Peyer's patch (tissue), 4 donors: ENCODE measurements around the gene CLEC20A. TPM values are rescaled to one million over a fixed set of nuclear protein-coding genes. Genes with fewer than 3 reads are reported as not detected.

Source experiments
- DNase-seq, 3 donors: peaks; one replicate each; pipeline ENCODE4 v3.0.0-alpha.2; 2017 to 2019
- H3K27ac ChIP-seq, 4 donors: fragments of 200-600 bp; sonication (generic); one replicate each; pipeline ENCODE4 v1.5.1; 2016 to 2019
- H3K27me3 ChIP-seq, 2 donors: fragments of 200-600 bp; sonication (generic); one replicate each; pipeline ENCODE4 v1.5.1; 2019
- H3K36me3 ChIP-seq, 3 donors: fragments of 200-600 bp; sonication (generic); one replicate each; pipeline ENCODE4 v1.5.1; 2016 to 2019
- H3K4me1 ChIP-seq, 4 donors: fragments of 200-600 bp; sonication (generic); one replicate each; pipeline ENCODE4 v1.5.1; 2016 to 2019
- H3K4me3 ChIP-seq, 4 donors: fragments of 200-600 bp; sonication (generic); 1 replicate in 3 of 4; 2 replicates in 1 of 4; pipeline ENCODE4 v1.5.1; 2016 to 2019; ENCODE audit warnings: mild to moderate bottlenecking in 1 of 4
- H3K9me3 ChIP-seq, 4 donors: fragments of 200-600 bp; sonication (generic); one replicate each; pipeline ENCODE4 v1.5.1; 2016 to 2019; ENCODE audit warnings: mild to moderate bottlenecking in 1 of 4
- CTCF ChIP-seq, 6 experiments: fragments of 450-650 bp in 4 of 6; fragments of 200-600 bp in 2 of 6; sonication (generic) in 1 of 6; IDR thresholded peaks; one replicate each; pipeline ENCODE4 v1.5.1; 2017 to 2019; ENCODE audit warnings: antibody characterized with exemption in 6 of 6, mild to moderate bottlenecking in 3 of 6, moderate library complexity in 1 of 6
- POLR2A ChIP-seq, 2 donors: fragments of 450-650 bp; IDR thresholded peaks; one replicate each; pipeline ENCODE4 v1.5.1; 2017; ENCODE audit warnings: antibody characterized with exemption in 2 of 2, mild to moderate bottlenecking in 2 of 2, moderate library complexity in 2 of 2
- total RNA-seq, 4 donors: library from RNA; depleted of rRNA; stranded (reverse); fragments of >200 nt; gene quantifications; one replicate each; pipeline ENCODE4 v1.1.0, GENCODE V29; 2016

Gene CLEC20A
- not detected for total RNA-seq

- no peak within 1 kb of the TSS for H3K27ac ChIP-seq
- H3K36me3 ChIP-seq: no peaks in the 10 kb centered on the region
- H3K9me3 ChIP-seq: no peaks in the 10 kb centered on the region
- TF ChIP-seq CTCF (IDR thresholded peaks at IDR 0.05) (no peak), POLR2A (IDR thresholded peaks at IDR 0.05) (no peak)
- peaks cover 0 to 3% (median 0%) of the 10 kb centered on the region in 4 donors for H3K4me1 ChIP-seq
- no peaks in the 10 kb centered on the region for H3K27me3 ChIP-seq
- H3K4me3 ChIP-seq: no peak within 1 kb of the TSS
- peak in 1 of 3 donors; percentile 20 for DNase-seq
These were observed at the start of gene CLEC20A for GRCh38 chr1:178496410-178497135. TSS of gene CLEC20A (minus strand) at chr1:178496964. CDS start at chr1:178496939, 25 bp downstream.

- peak overlapping the region in 1 of 4 donors; percentile 67 for H3K4me3 ChIP-seq
- H3K27ac ChIP-seq: peak overlapping the region in 2 of 4 donors; percentile 28 to 89
- no peaks in the 10 kb centered on the region for H3K27me3 ChIP-seq
- TF ChIP-seq CTCF (IDR thresholded peaks at IDR 0.05): no peak
- no peak for TF ChIP-seq POLR2A (IDR thresholded peaks at IDR 0.05)
- no peaks in the 10 kb centered on the region for H3K9me3 ChIP-seq
- H3K4me1 ChIP-seq: peaks cover 0 to 22% (median 2%) of the 10 kb centered on the region in 4 donors
- DNase-seq: peak in 1 of 3 donors; percentile 33
- peaks cover 0 to 21% (median 0%) of the 10 kb centered on the region in 3 donors for H3K36me3 ChIP-seq
These were observed 47.8 kb upstream of the CLEC20A start for GRCh38 chr1:178544531-178544930.

GRCh38 chr1:178543290-178543607, 46.5 kb upstream of the CLEC20A start:
- no peaks in the 10 kb centered on the region for H3K27me3 ChIP-seq
- no peaks in the 10 kb centered on the region for H3K9me3 ChIP-seq
- peaks cover 0 to 28% (median 5%) of the 10 kb centered on the region in 4 donors for H3K4me1 ChIP-seq
- TF ChIP-seq CTCF (IDR thresholded peaks at IDR 0.05) (peak in 1 of 6 experiments; percentile 16), POLR2A (IDR thresholded peaks at IDR 0.05) (no peak)
- no peak for DNase-seq
- peak overlapping the region; percentile 73 to 93 (median 87) for H3K27ac ChIP-seq
- H3K4me3 ChIP-seq: peak overlapping the region; percentile 59 to 73 (median 64)
- H3K36me3 ChIP-seq: peaks cover 0 to 21% (median 0%) of the 10 kb centered on the region in 3 donors

GRCh38 chr1:178542554-178543289, 46.0 kb upstream of the CLEC20A start:
- DNase-seq: peak; percentile 88 to 96 (median 96)
- Histone ChIP-seq H3K4me3 (peak overlapping the region; percentile 59 to 73 (median 64)), H3K9me3 (no peaks in the 10 kb centered on the region), H3K36me3 (peaks cover 0 to 15% (median 0%) of the 10 kb centered on the region in 3 donors), H3K27me3 (no peaks in the 10 kb centered on the region), H3K4me1 (peaks cover 0 to 33% (median 7%) of the 10 kb centered on the region in 4 donors), H3K27ac (peak overlapping the region; percentile 73 to 93 (median 87))
- TF ChIP-seq CTCF (IDR thresholded peaks at IDR 0.05) (peak; percentile 97 to 99 (median 98)), POLR2A (IDR thresholded peaks at IDR 0.05) (no peak)

- H3K9me3 ChIP-seq: no peaks in the 10 kb centered on the region
- peaks cover 0 to 8% (median 0%) of the 10 kb centered on the region in 3 donors for H3K36me3 ChIP-seq
- peak overlapping the region; percentile 59 to 73 (median 64) for H3K4me3 ChIP-seq
- peak overlapping the region; percentile 73 to 93 (median 87) for H3K27ac ChIP-seq
- peaks cover 0 to 38% (median 8%) of the 10 kb centered on the region in 4 donors for H3K4me1 ChIP-seq
- peak; percentile 60 to 91 (median 88) for DNase-seq
- H3K27me3 ChIP-seq: no peaks in the 10 kb centered on the region
- TF ChIP-seq CTCF (IDR thresholded peaks at IDR 0.05) (no peak), POLR2A (IDR thresholded peaks at IDR 0.05) (peak; percentile 85 to 88)
These were observed 45.2 kb upstream of the CLEC20A start for GRCh38 chr1:178541829-178542553.
